Right lobe of liver (tissue), 4 donors: ENCODE results near the gene HORMAD1.

Experiments
- POLR2A ChIP-seq: fragments of 450-650 bp; IDR thresholded peaks from one replicate; pipeline ENCODE4 v1.6.1; 2017; ENCODE audit warnings: antibody characterized with exemption, mild to moderate bottlenecking
- TF ChIP-seq, protein P1 (sequence below), 4 donors: fragments of 200-600 bp in 3 of 4; fragments of 450-650 bp in 1 of 4; IDR thresholded peaks; one replicate each; pipeline versions ENCODE4 v1.5.1 to v1.8.0; 2016 to 2022; ENCODE audit warnings: antibody characterized with exemption in 4 of 4, mild to moderate bottlenecking in 2 of 4
- donor health status: DM: no; HTN: no; CAD: no.
- donor health status: DM: no; HTN: no; CAD: no.
- donor health status: DM: no; HTN: yes; CAD: no.

- no peak for TF ChIP-seq POLR2A
- TF ChIP-seq, protein P1, sequence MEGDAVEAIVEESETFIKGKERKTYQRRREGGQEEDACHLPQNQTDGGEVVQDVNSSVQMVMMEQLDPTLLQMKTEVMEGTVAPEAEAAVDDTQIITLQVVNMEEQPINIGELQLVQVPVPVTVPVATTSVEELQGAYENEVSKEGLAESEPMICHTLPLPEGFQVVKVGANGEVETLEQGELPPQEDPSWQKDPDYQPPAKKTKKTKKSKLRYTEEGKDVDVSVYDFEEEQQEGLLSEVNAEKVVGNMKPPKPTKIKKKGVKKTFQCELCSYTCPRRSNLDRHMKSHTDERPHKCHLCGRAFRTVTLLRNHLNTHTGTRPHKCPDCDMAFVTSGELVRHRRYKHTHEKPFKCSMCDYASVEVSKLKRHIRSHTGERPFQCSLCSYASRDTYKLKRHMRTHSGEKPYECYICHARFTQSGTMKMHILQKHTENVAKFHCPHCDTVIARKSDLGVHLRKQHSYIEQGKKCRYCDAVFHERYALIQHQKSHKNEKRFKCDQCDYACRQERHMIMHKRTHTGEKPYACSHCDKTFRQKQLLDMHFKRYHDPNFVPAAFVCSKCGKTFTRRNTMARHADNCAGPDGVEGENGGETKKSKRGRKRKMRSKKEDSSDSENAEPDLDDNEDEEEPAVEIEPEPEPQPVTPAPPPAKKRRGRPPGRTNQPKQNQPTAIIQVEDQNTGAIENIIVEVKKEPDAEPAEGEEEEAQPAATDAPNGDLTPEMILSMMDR (IDR thresholded peaks at IDR 0.05): no peak
Observed at GRCh38 chr1:150649441-150650075, 71.1 kb downstream of the HORMAD1 start.
